Measurements from ENCODE around the gene PTPRM. TPM values are rescaled to one million over a fixed set of nuclear protein-coding genes. Genes with fewer than 3 reads are reported as not detected.

The PTPRM gene
- total RNA-seq, 1 experiment from 2014 or later, result 1.6 TPM

GRCh38 chr18:8365528-8365927 is 798.4 kb downstream of the PTPRM start:
- in situ Hi-C loops (cut with HindIII; ENCODE audit: low pct_unique_long_range_greater_than_20kb, low sequenced_read_pairs) (no loop called here), intact Hi-C loops (cut with micrococcal nuclease; ENCODE audit: unreplicated experiment) (no loop called here)
- Histone ChIP-seq H3K4me3 (ENCODE audit: low read depth in 2 of 2, low read length in 2 of 2) (no peak overlapping the region), H3K9me3 (ENCODE audit: control insufficient read depth, insufficient read depth, low read depth, low read length) (no peaks in the 10 kb centered on the region), H3K27ac (ENCODE audit: low read length) (no peak overlapping the region), H3K27me3 (ENCODE audit: control insufficient read depth, insufficient read depth, low read length) (peaks cover 24% of the 10 kb centered on the region), H3K36me3 (ENCODE audit: control insufficient read depth, insufficient read depth, low read length) (no peaks in the 10 kb centered on the region), H3K4me1 (ENCODE audit: control insufficient read depth, insufficient read depth, low read length) (peaks cover 2% of the 10 kb centered on the region; the same call in 1 of the 2 replicates)
- DNase-seq (ENCODE audit: low read depth, low spot score) (no peak), ATAC-seq (no peak)
- POLR2A ChIA-PET, result no interaction called here
- CTCF ChIA-PET, result no interaction called here
- no TSS peak for BruUV-seq (replicated peaks)
- TF ChIP-seq, protein P1, sequence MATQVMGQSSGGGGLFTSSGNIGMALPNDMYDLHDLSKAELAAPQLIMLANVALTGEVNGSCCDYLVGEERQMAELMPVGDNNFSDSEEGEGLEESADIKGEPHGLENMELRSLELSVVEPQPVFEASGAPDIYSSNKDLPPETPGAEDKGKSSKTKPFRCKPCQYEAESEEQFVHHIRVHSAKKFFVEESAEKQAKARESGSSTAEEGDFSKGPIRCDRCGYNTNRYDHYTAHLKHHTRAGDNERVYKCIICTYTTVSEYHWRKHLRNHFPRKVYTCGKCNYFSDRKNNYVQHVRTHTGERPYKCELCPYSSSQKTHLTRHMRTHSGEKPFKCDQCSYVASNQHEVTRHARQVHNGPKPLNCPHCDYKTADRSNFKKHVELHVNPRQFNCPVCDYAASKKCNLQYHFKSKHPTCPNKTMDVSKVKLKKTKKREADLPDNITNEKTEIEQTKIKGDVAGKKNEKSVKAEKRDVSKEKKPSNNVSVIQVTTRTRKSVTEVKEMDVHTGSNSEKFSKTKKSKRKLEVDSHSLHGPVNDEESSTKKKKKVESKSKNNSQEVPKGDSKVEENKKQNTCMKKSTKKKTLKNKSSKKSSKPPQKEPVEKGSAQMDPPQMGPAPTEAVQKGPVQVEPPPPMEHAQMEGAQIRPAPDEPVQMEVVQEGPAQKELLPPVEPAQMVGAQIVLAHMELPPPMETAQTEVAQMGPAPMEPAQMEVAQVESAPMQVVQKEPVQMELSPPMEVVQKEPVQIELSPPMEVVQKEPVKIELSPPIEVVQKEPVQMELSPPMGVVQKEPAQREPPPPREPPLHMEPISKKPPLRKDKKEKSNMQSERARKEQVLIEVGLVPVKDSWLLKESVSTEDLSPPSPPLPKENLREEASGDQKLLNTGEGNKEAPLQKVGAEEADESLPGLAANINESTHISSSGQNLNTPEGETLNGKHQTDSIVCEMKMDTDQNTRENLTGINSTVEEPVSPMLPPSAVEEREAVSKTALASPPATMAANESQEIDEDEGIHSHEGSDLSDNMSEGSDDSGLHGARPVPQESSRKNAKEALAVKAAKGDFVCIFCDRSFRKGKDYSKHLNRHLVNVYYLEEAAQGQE (IDR thresholded peaks at IDR 0.05; ENCODE audit: insufficient read depth in 1 of 2, low read depth in 2 of 2, low read length in 1 of 2), result no peak
- TF ChIP-seq POLR2AphosphoS5 (IDR thresholded peaks at IDR 0.05; ENCODE audit: low read depth, low read length) (no peak), SIN3A (IDR thresholded peaks at IDR 0.05; ENCODE audit: borderline replicate concordance, insufficient read depth, low read depth, low read length) (no peak), CTCF (IDR thresholded peaks at IDR 0.05) (no peak), TCF7L2 (IDR thresholded peaks at IDR 0.05; ENCODE audit: low read depth, low read length) (no peak)

DNA sequence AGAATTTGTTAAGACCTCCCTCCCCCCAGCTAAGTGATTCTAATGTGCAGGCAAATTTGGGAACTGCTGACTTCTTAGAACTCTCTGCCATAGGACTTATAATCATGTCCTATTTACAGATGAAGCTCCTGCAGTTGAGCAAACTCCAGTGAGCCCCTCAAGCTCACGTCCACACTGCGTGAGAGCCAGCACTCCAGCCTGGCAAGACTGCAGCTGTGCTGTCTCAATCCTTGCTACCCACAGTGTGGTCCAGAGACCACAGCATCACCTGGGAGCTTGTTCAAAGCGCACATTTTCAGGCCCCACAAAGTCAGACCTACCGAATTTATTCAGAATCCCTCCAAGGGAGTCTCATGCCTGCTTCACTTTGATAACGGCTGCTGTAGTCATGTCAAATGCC is 799.0 kb downstream of the PTPRM start:
- H3K36me3 ChIP-seq (ENCODE audit: control insufficient read depth, insufficient read depth, low read length), result no peaks in the 10 kb centered on the region
- ChIA-PET CTCF (no interaction called here), POLR2A (no interaction called here)
- no peak overlapping the region for H3K27ac ChIP-seq (ENCODE audit: low read length)
- in situ Hi-C loops (cut with HindIII; ENCODE audit: low pct_unique_long_range_greater_than_20kb, low sequenced_read_pairs), result no loop called here
- H3K4me1 ChIP-seq (ENCODE audit: control insufficient read depth, insufficient read depth, low read length), result peaks cover 2% of the 10 kb centered on the region; the same call in 1 of the 2 replicates
- H3K9me3 ChIP-seq (ENCODE audit: control insufficient read depth, insufficient read depth, low read depth, low read length), result no peaks in the 10 kb centered on the region
- TF ChIP-seq TCF7L2 (IDR thresholded peaks at IDR 0.05; ENCODE audit: low read depth, low read length), result no peak
- TF ChIP-seq, protein P1 (IDR thresholded peaks at IDR 0.05; ENCODE audit: insufficient read depth in 1 of 2, low read depth in 2 of 2, low read length in 1 of 2), result no peak
- no peak for TF ChIP-seq POLR2AphosphoS5 (IDR thresholded peaks at IDR 0.05; ENCODE audit: low read depth, low read length)
- no peak for TF ChIP-seq SIN3A (IDR thresholded peaks at IDR 0.05; ENCODE audit: borderline replicate concordance, insufficient read depth, low read depth, low read length)
- TF ChIP-seq CTCF (IDR thresholded peaks at IDR 0.05), result no peak
- peaks cover 21% of the 10 kb centered on the region for H3K27me3 ChIP-seq (ENCODE audit: control insufficient read depth, insufficient read depth, low read length)
- no peak overlapping the region for H3K4me3 ChIP-seq (ENCODE audit: low read depth in 2 of 2, low read length in 2 of 2)
- DNase-seq (ENCODE audit: low read depth, low spot score) (no peak), ATAC-seq (no peak)
- intact Hi-C loops (cut with micrococcal nuclease; ENCODE audit: unreplicated experiment), result no loop called here
- BruUV-seq (replicated peaks), result no TSS peak

Measured in Panc1 (cell line).